ENCODE measurements around the gene NEU4.

The NEU4 gene

DNA sequence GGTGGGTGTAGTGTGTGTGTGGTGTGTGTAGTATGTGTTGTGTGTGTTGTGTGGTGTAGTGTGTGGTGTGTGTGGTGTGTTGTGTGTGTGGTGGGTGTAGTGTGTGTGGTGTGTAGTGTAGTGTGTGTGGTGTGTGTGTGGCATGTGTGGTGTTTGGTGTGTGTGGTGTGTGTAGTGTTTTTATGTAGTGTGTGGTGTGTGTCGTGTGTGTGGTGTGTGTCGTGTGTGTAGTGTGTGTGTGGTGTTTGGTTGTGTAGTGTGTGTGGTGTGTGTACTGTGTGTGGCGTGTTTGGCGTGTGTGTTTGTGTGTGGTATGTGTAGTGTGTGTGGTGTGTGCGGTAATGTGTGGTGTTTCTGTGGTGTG is 55.8 kb downstream of the NEU4 start:
- no peak for DNase-seq (ENCODE audit: low read depth)
- TF ChIP-seq, protein P1, sequence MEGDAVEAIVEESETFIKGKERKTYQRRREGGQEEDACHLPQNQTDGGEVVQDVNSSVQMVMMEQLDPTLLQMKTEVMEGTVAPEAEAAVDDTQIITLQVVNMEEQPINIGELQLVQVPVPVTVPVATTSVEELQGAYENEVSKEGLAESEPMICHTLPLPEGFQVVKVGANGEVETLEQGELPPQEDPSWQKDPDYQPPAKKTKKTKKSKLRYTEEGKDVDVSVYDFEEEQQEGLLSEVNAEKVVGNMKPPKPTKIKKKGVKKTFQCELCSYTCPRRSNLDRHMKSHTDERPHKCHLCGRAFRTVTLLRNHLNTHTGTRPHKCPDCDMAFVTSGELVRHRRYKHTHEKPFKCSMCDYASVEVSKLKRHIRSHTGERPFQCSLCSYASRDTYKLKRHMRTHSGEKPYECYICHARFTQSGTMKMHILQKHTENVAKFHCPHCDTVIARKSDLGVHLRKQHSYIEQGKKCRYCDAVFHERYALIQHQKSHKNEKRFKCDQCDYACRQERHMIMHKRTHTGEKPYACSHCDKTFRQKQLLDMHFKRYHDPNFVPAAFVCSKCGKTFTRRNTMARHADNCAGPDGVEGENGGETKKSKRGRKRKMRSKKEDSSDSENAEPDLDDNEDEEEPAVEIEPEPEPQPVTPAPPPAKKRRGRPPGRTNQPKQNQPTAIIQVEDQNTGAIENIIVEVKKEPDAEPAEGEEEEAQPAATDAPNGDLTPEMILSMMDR (IDR thresholded peaks at IDR 0.05; ENCODE audit: insufficient read depth, low read depth, low read length, missing control alignments), result no peak
- H3K4me3 ChIP-seq (ENCODE audit: low read length), result no peak overlapping the region

DNA sequence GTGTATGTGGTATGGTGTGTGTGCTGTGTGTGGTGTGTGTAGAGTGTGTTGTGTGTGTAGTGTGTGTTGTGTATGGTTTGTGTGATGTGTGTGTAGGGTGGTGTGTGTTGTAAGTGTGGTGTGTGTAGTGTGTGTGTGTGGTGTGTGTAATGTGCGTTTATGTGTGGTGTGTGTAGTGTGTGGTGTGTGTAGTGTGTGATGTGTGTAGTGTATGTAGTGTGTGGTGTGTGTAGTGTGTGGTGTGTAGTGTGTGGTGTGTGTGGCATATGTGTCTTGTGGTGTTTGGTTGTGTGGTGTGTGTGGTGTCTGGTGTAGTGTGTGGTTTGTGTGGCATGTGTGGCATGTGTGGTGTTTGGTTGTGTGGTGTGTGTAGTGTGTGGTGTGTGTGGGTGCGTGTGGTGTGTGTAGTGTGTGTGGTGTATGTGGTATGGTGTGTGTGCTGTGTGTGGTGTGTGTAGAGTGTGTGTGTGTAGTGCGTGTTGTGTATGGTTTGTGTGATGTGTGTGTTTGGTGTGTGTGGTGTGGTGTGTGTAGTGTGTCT is 56.5 kb downstream of the NEU4 start:
- no peak overlapping the region for H3K4me3 ChIP-seq (ENCODE audit: low read length)
- TF ChIP-seq, protein P1 (IDR thresholded peaks at IDR 0.05; ENCODE audit: insufficient read depth, low read depth, low read length, missing control alignments), result no peak
- DNase-seq (ENCODE audit: low read depth), result no peak

DNA sequence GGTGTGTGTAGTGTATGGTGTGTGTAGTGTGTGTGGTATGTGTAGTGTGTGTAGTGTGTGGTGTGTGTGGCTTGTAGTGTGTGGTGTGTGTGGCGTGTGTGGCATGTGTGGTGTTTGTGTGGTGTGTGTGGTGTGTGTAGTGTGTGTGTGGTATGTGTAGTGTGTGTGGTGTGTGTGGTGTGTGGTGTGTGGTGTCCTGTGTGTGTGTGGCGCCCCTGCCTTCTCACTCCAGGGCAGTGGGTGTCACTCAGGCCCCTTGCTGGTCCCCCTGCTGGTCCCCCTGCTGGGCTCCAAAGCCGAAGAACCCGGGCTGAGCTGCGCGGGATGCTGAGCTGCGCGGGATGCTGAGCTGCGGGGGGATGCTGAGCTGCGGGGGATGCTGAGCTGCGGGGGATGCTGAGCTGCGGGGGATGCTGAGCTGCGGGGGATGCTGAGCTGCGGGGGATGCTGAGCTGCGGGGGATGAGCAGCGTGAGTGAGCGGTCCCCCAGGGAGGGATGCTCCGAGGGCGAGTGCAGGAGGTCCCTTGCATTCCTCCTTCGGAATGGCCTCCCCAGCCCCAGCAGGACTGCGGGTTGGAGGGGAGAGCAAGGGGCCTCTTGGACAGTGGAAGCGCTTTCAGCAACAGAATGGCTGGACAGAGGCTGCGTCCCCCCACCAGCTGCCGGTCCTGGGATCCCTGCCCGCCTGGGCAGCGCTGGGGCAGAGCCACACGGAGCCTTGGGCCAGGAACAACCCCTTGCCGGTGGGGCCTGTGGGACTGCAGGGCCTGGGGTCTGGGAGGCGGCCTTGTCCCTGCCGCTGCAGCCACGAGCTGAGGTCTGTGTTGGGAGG is 57.2 kb downstream of the NEU4 start:
- no peak for DNase-seq (ENCODE audit: low read depth)
- H3K4me3 ChIP-seq (ENCODE audit: low read length), result no peak overlapping the region
- TF ChIP-seq, protein P1 (IDR thresholded peaks at IDR 0.05; ENCODE audit: insufficient read depth, low read depth, low read length, missing control alignments), result no peak

Measured in epithelial cell of esophagus (primary cell).